Mesodermal cell (in vitro differentiated cells): ENCODE data around the gene GFM2.
"Not testable (repeated sequence)": the region's sequence is repeated elsewhere in the genome, so short reads cannot be mapped to it uniquely, and the experiment has no call there.

Experiments used
- H3K27ac ChIP-seq: 2 replicates; pipeline ENCODE4 v1.7.0; 2013; ENCODE audit warnings: mild to moderate bottlenecking, low read depth, low read length, moderate library complexity; ENCODE audit not compliant: severe bottlenecking
- H3K36me3 ChIP-seq: 2 replicates; pipeline ENCODE4 v1.7.1; 2013; ENCODE audit warnings: mild to moderate bottlenecking, low read length, moderate library complexity; ENCODE audit not compliant: control insufficient read depth, insufficient read depth
- H3K4me1 ChIP-seq: one replicate; pipeline ENCODE4 v1.7.1; 2013; ENCODE audit warnings: mild to moderate bottlenecking, low read length; ENCODE audit not compliant: insufficient read depth, control insufficient read depth, poor library complexity, severe bottlenecking
- H3K4me3 ChIP-seq: 2 replicates; pipeline ENCODE4 v1.7.0; 2013; ENCODE audit warnings: low read length, control low read depth, mild to moderate bottlenecking; ENCODE audit not compliant: insufficient read depth, poor library complexity, severe bottlenecking; ENCODE audit errors: extremely low read depth
- H3K9me3 ChIP-seq: 2 replicates; pipeline ENCODE4 v1.7.1; 2013; ENCODE audit warnings: mild to moderate bottlenecking, low read length, moderate library complexity; ENCODE audit not compliant: control insufficient read depth
- WGBS, 2 experiments: methylation state at CpG; one replicate each; pipeline ENCODE4 v1.1.5; 2013; ENCODE audit warnings: missing lambda C conversion rate in 2 of 2; ENCODE audit not compliant: insufficient coverage in 2 of 2; 5-methylcytosine and 5-hydroxymethylcytosine counted together

GFM2 gene

GRCh38 chr5:74722271-74722670 is 44.6 kb downstream of the GFM2 start:
- H3K27ac ChIP-seq: no peak overlapping the region
- no peak overlapping the region for H3K4me3 ChIP-seq
- 100% methylated on average over 1 of the region's 1 CpG; no CpG with 5 or more reads in 1 of the 2 experiments for WGBS, 2 experiments
- peaks cover 72% of the 10 kb centered on the region for H3K36me3 ChIP-seq
- no peaks in the 10 kb centered on the region for H3K4me1 ChIP-seq
- H3K9me3 ChIP-seq: no peaks in the 10 kb centered on the region

- Histone ChIP-seq H3K27ac (no peak overlapping the region), H3K4me1 (no peaks in the 10 kb centered on the region), H3K9me3 (no peaks in the 10 kb centered on the region), H3K4me3 (no peak overlapping the region), H3K36me3 (peaks cover 52% of the 10 kb centered on the region)
- no CpG with 5 or more reads among the region's 1 CpG for WGBS, 2 experiments
These were observed 49.3 kb downstream of the GFM2 start for GRCh38 chr5:74717596-74717995.

DNA sequence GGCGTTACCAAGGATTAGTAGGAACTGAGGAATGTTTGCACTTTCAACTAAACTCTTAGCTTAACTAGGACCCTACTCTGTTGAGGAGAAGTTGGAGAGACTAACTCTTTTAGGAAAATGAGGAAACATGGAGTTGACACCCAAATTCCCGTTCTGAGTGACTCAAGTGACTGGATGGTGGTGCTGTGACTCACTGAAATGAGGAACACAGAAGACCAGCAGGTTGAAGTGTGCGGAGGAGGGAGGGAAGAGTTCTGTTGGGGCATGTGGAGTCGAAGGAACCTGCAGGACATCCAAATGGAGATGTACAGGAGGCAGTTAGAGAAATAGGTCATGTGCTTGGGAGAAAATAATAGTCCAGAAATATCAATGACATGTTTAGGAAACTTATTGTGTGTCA is 73.7 kb downstream of the GFM2 start:
- Histone ChIP-seq H3K36me3 (peaks cover 55% of the 10 kb centered on the region), H3K9me3 (no peaks in the 10 kb centered on the region), H3K4me3 (no peak overlapping the region), H3K4me1 (peaks cover 8% of the 10 kb centered on the region), H3K27ac (no peak overlapping the region)
- WGBS, 2 experiments: 89 to 91% methylated on average over 3 to 4 of the region's 4 CpGs

- WGBS, 2 experiments: 96% methylated on average over 5 of the region's 5 CpGs
- Histone ChIP-seq H3K27ac (no peak overlapping the region), H3K9me3 (no peaks in the 10 kb centered on the region), H3K36me3 (peaks cover 25% of the 10 kb centered on the region), H3K4me3 (no peak overlapping the region), H3K4me1 (peaks cover 14% of the 10 kb centered on the region)
These were observed 79.8 kb downstream of the GFM2 start for GRCh38 chr5:74686962-74687751.

DNA sequence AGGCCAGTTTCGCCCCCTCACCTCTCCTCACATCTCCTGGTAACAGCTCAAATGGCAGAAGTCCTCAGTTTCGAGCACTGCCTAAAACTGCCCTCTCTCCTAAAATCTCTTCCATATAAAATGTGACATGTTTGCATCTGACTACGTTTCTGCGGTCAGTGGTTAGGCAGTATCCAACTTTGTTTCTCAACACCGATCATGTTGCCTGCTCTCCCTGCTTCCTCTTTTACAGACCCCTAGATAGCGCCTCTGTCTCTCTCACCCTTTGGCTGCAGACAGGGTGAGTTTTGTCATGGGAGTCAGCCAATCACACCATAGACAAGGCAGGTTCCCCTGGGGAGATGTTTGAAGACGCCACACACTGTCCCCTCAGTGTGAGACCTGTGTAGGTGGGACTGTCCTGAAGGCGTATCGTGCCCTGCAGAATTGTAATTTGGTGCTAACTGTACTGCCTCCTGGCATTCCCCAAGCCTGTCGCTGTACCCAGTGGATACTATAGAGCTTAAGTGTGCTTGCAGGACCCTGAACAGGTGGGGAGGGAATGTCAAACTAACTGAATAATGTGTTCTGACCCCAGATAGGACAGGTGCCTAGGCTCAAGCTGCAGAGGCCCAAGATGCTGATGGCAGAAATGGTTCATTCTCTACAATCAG is 80.8 kb downstream of the GFM2 start:
- H3K4me1 ChIP-seq: peaks cover 14% of the 10 kb centered on the region
- WGBS, 2 experiments: 70 to 72% methylated on average over 9 of the region's 10 CpGs
- peaks cover 23% of the 10 kb centered on the region for H3K36me3 ChIP-seq
- H3K4me3 ChIP-seq: peak overlapping the region; percentile 84
- H3K9me3 ChIP-seq: no peaks in the 10 kb centered on the region
- no peak overlapping the region for H3K27ac ChIP-seq

GRCh38 chr5:74684900-74685851 is 81.7 kb downstream of the GFM2 start, which contains the start of gene HEXB:
TSS of gene HEXB (plus strand) at chr5:74685233. CDS start at chr5:74685261, 28 bp downstream.
- Histone ChIP-seq H3K36me3 (peaks cover 15% of the 10 kb centered on the region), H3K4me3 (peak within 1 kb of the TSS; percentile 84), H3K9me3 (no peaks in the 10 kb centered on the region), H3K27ac (peak within 1 kb of the TSS; percentile 8), H3K4me1 (peaks cover 14% of the 10 kb centered on the region)
- WGBS, 2 experiments: 8 to 18% methylated on average over 28 to 57 of the region's 78 CpGs

DNA sequence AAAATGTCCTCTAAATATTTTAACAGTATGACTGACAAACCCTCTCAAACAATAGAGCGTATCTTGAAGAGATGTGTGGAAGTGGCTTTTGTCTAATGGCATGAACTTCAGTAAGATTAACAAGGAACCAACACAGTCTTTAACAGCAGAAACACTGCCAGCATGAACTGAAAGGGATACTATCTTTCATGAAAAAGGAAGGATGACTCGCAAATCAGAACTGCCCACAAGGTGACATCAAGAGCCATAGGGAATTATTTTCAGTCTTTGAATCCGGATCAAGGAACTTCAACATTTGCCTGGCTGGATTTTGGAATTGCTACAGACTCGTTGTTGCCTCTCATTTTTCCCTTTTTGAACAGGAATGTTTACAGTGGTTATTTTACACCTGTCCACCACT is 87.0 kb downstream of the GFM2 start:
- Histone ChIP-seq H3K36me3 (no peaks in the 10 kb centered on the region), H3K4me1 (peaks cover 3% of the 10 kb centered on the region), H3K9me3 (no peaks in the 10 kb centered on the region), H3K4me3 (no peak overlapping the region), H3K27ac (no peak overlapping the region)
- 75 to 88% methylated on average over 3 of the region's 4 CpGs for WGBS, 2 experiments

DNA sequence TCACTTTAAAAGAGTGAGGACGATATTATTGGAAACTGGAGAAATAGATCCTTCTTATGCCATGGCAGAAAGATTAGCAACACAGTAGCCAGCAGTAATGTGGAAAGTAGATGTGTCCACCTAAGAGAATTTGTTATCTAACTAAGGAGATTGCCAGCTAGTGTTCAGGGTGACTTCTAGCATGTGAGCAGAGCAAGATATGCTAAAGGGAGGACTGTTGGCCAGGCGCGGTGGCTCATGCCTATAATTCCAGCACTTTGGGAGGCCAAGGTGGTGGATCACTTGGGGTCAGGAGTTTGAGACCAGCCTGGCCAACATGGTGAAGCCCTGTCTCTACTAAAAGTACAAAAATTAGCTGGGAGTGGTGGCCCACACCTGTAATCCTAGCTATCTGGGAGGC is 87.6 kb downstream of the GFM2 start:
- not testable (repeated sequence) for H3K27ac ChIP-seq, H3K9me3 ChIP-seq, H3K36me3 ChIP-seq, H3K4me1 ChIP-seq, H3K4me3 ChIP-seq
- 90 to 100% methylated on average over 3 of the region's 3 CpGs for WGBS, 2 experiments

DNA sequence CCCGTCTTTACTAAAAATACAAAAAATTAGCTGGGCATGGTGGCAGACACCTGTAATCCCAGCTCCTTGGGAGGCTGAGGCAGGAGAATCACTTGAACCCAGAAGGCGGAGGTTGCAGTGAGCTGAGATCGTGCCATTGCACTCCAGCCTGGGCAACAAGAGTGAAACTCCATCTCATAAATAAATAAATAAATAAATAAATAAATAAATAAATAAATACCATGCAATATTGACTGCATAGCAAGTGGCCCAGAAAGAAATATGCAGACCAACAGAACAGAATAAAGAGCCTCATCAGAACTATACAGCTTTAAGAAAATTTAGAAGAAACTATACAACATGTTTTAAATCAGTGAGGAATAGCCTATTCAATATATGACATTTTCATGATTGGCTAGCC is 88.8 kb downstream of the GFM2 start:
- not testable (repeated sequence) for H3K27ac ChIP-seq, H3K4me1 ChIP-seq, H3K4me3 ChIP-seq, H3K9me3 ChIP-seq, H3K36me3 ChIP-seq
- 80% methylated on average over 1 of the region's 3 CpGs; no CpG with 5 or more reads in 1 of the 2 experiments for WGBS, 2 experiments

GRCh38 chr5:74676466-74676865 is 90.5 kb downstream of the GFM2 start:
- not testable (repeated sequence) for H3K4me3 ChIP-seq, H3K4me1 ChIP-seq, H3K27ac ChIP-seq, H3K36me3 ChIP-seq, H3K9me3 ChIP-seq
- WGBS, 2 experiments: 93 to 100% methylated on average over 2 to 4 of the region's 6 CpGs
